GM23338 (cell line): Measurements from ENCODE around the gene TRABD. TPM values are rescaled to one million over a fixed set of nuclear protein-coding genes. Genes with fewer than 3 reads are reported as not detected.

Experiments used
- ATAC-seq: fragments of 200-7000 bp; cut with Tn5 transposase; 3 replicates; pipeline ENCODE4 v1.9.1; 2020
- DNase-seq: peaks from one replicate; pipeline ENCODE4 v3.0.0-alpha.2; 2015; ENCODE audit warnings: low spot score
- H2AFZ ChIP-seq: fragments of 200-600 bp; sonication (generic); 2 replicates; pipeline ENCODE4 v1.8.0; 2016; ENCODE audit warnings: antibody characterized with exemption, mild to moderate bottlenecking, moderate library complexity
- H3F3A ChIP-seq: fragments of 200-600 bp; sonication (generic); replicated peaks from 2 replicates; pipeline ENCODE4 v1.8.0; 2017; ENCODE audit warnings: antibody characterized with exemption, mixed run types, low read depth
- H3K27ac ChIP-seq: fragments of 200-600 bp; sonication (generic); 2 replicates; pipeline ENCODE4 v1.6.1; 2016; ENCODE audit warnings: low read depth
- H3K27me3 ChIP-seq: fragments of 200-600 bp; sonication (generic); 2 replicates; pipeline ENCODE4 v1.8.0; 2016; ENCODE audit warnings: mild to moderate bottlenecking, mixed run types, moderate library complexity; ENCODE audit not compliant: insufficient read depth
- H3K36me3 ChIP-seq: fragments of 200-600 bp; sonication (generic); 2 replicates; pipeline ENCODE4 v1.8.0; 2016; ENCODE audit warnings: mild to moderate bottlenecking; ENCODE audit not compliant: insufficient read depth
- H3K4me1 ChIP-seq: fragments of 200-600 bp; sonication (generic); 2 replicates; pipeline ENCODE4 v1.8.0; 2016; ENCODE audit warnings: mild to moderate bottlenecking, moderate library complexity; ENCODE audit not compliant: insufficient read depth
- H3K4me2 ChIP-seq: fragments of 200-600 bp; sonication (generic); 2 replicates; pipeline ENCODE4 v1.7.1; 2017; ENCODE audit warnings: mixed run types
- H3K4me3 ChIP-seq: fragments of 200-600 bp; sonication (generic); 2 replicates; pipeline ENCODE4 v1.6.1; 2016; ENCODE audit warnings: mixed run types
- H3K79me2 ChIP-seq: fragments of 200-600 bp; sonication (generic); replicated peaks from 2 replicates; pipeline ENCODE4 v1.8.0; 2017; ENCODE audit warnings: mild to moderate bottlenecking; ENCODE audit not compliant: insufficient read depth
- H3K9me2 ChIP-seq: fragments of 200-600 bp; sonication (generic); 2 replicates; pipeline ENCODE4 v1.8.0; 2017; ENCODE audit not compliant: insufficient read depth
- H4K20me1 ChIP-seq: fragments of 200-600 bp; sonication (generic); replicated peaks from 2 replicates; pipeline ENCODE4 v1.8.0; 2017; ENCODE audit warnings: mild to moderate bottlenecking; ENCODE audit not compliant: insufficient read depth
- H3K27ac Mint-ChIP-seq: 2 replicates; pipeline ENCODE4 v1.8.0; 2020; ENCODE audit warnings: inconsistent platforms, mild to moderate bottlenecking, moderate library complexity, mixed read lengths
- H3K27me3 Mint-ChIP-seq: 3 replicates; pipeline ENCODE4 v1.8.0; 2022; ENCODE audit warnings: low read depth, mild to moderate bottlenecking, moderate library complexity, mixed read lengths, inconsistent platforms; ENCODE audit not compliant: insufficient read depth, poor library complexity
- H3K36me3 Mint-ChIP-seq: 3 replicates; pipeline ENCODE4 v1.8.0; 2021; ENCODE audit warnings: low read depth, mild to moderate bottlenecking, inconsistent platforms, moderate library complexity, mixed read lengths
- H3K4me1 Mint-ChIP-seq: 3 replicates; pipeline ENCODE4 v1.8.0; 2020; ENCODE audit warnings: mild to moderate bottlenecking, inconsistent platforms, mixed read lengths
- H3K4me3 Mint-ChIP-seq: 3 replicates; pipeline ENCODE4 v1.8.0; 2021; ENCODE audit warnings: moderate library complexity, mild to moderate bottlenecking, inconsistent platforms, mixed read lengths
- H3K9me3 Mint-ChIP-seq: 3 replicates; pipeline ENCODE4 v1.8.0; 2020; ENCODE audit warnings: moderate library complexity, mild to moderate bottlenecking, inconsistent platforms, mixed read lengths
- CREB1 ChIP-seq: fragments of 250-450 bp; sonication (Bioruptor Pico); IDR thresholded peaks from 2 replicates; pipeline ENCODE4 v1.5.0; 2020; ENCODE audit warnings: low read depth, mild to moderate bottlenecking, moderate library complexity
- EZH2 ChIP-seq: fragments of 200-600 bp; sonication (generic); IDR thresholded peaks from one replicate; pipeline ENCODE4 v1.8.0; 2017; ENCODE audit warnings: antibody characterized with exemption, mild to moderate bottlenecking, low read depth; ENCODE audit not compliant: unreplicated experiment
- EZH2phosphoT487 ChIP-seq: fragments of 200-600 bp; sonication (generic); IDR thresholded peaks from one replicate; pipeline ENCODE4 v1.8.1; 2018; ENCODE audit warnings: antibody characterized with exemption; ENCODE audit not compliant: unreplicated experiment
- JUNB ChIP-seq: IDR thresholded peaks from one replicate; pipeline ENCODE4 v1.6.1; 2016; ENCODE audit warnings: antibody characterized with exemption; ENCODE audit not compliant: unreplicated experiment
- NANOG ChIP-seq: IDR thresholded peaks from 2 replicates; pipeline ENCODE4 v1.6.1; 2016; ENCODE audit warnings: antibody characterized with exemption, borderline replicate concordance
- POLR2AphosphoS5 ChIP-seq: IDR thresholded peaks from 2 replicates; pipeline ENCODE4 v1.6.1; 2016; ENCODE audit warnings: antibody characterized with exemption, low read depth
- STAT1 ChIP-seq: IDR thresholded peaks from one replicate; pipeline ENCODE4 v1.6.1; 2016; ENCODE audit warnings: antibody characterized with exemption; ENCODE audit not compliant: unreplicated experiment
- ZNF114 ChIP-seq: fragments of 250-450 bp; sonication (Bioruptor Pico); IDR thresholded peaks from 2 replicates; pipeline ENCODE4 v1.5.0; 2020; ENCODE audit warnings: mild to moderate bottlenecking, moderate library complexity
- ZNF331 ChIP-seq: fragments of 250-450 bp; sonication (Bioruptor Pico); IDR thresholded peaks from 2 replicates; pipeline ENCODE4 v1.5.0; 2020; ENCODE audit warnings: low read depth, mild to moderate bottlenecking, moderate library complexity
- polyA plus RNA-seq: library from polyadenylated mRNA; unstranded; fragments of >200 nt; fragmentation: Nextera tagmentation; extraction: Ambion mirVana; gene quantifications from 2 replicates; pipeline ENCODE4 v1.2.1, GENCODE V29; 2016
- total RNA-seq: library from RNA; depleted of rRNA; stranded (reverse); fragments of >200 nt; shearing (Covaris generic); gene quantifications from 2 replicates; pipeline ENCODE4 v1.2.3, GENCODE V29; 2014
- TF ChIP-seq, protein P1 (sequence below), 2 experiments: fragments of 200-600 bp in 1 of 2; sonication (generic) in 1 of 2; conservative IDR thresholded peaks; 2 replicates each; pipeline versions ENCODE4 v1.5.1 to v1.6.1; 2016 to 2017; ENCODE audit warnings: antibody characterized with exemption in 2 of 2, low read depth in 2 of 2, mild to moderate bottlenecking in 2 of 2, moderate library complexity in 1 of 2
- TF ChIP-seq, protein P2 (sequence below): fragments of 250-450 bp; sonication (Bioruptor Pico); IDR thresholded peaks from 2 replicates; pipeline ENCODE4 v1.5.0; 2020; ENCODE audit warnings: mild to moderate bottlenecking, moderate library complexity
- TF ChIP-seq, protein P3 (sequence below): IDR thresholded peaks from 2 replicates; pipeline ENCODE4 v1.6.1; 2016; ENCODE audit warnings: antibody characterized with exemption
- TF ChIP-seq, protein P4 (sequence below): IDR thresholded peaks from one replicate; pipeline ENCODE4 v1.6.1; 2018; ENCODE audit warnings: antibody characterized with exemption; ENCODE audit not compliant: unreplicated experiment

The TRABD gene
- total and polyA plus RNA-seq, 2 experiments from 2014 or later: 44.1 to 66.1 TPM

DNA sequence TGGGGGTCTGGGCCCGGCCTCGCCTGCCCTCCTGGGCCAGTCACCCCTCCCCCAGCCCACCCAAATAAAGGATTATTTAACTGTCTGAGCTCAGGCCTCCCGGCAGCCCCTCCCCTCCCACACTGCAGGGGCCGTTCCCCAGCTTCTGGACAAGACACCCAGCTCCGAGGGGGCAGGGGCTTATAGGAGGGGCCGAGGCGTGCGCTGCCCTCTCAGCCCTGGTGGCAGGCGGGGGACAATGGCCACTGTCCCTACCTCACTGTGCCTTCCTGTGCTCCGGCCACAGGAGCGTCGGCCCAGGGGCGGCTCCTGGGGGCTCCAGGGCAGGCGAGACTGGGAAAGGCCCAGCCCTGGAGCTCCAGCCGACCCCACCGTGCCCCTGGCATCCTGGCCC lies 12.9 kb downstream of the TRABD start:
- peaks cover 12% of the 10 kb centered on the region for H3K4me1 Mint-ChIP-seq
- Histone ChIP-seq H3K27ac (no peak overlapping the region), H3K4me1 (peaks cover 8% of the 10 kb centered on the region; the same call in 1 of the 2 replicates), H3K4me2 (no peak overlapping the region), H3K79me2 (peaks cover 20% of the 10 kb centered on the region), H3K4me3 (no peak overlapping the region), H3K27me3 (peaks cover 9% of the 10 kb centered on the region; the same call in 1 of the 2 replicates), H2AFZ (no peak overlapping the region), H3F3A (peaks cover 14% of the 10 kb centered on the region), H3K36me3 (no peaks in the 10 kb centered on the region; the same call in 1 of the 2 replicates), H3K9me2 (no peaks in the 10 kb centered on the region), H4K20me1 (peaks cover 17% of the 10 kb centered on the region)
- H3K36me3 Mint-ChIP-seq: peaks cover 15% of the 10 kb centered on the region
- H3K27ac Mint-ChIP-seq: no peak overlapping the region
- TF ChIP-seq JUNB: no peak
- TF ChIP-seq, protein P1, sequence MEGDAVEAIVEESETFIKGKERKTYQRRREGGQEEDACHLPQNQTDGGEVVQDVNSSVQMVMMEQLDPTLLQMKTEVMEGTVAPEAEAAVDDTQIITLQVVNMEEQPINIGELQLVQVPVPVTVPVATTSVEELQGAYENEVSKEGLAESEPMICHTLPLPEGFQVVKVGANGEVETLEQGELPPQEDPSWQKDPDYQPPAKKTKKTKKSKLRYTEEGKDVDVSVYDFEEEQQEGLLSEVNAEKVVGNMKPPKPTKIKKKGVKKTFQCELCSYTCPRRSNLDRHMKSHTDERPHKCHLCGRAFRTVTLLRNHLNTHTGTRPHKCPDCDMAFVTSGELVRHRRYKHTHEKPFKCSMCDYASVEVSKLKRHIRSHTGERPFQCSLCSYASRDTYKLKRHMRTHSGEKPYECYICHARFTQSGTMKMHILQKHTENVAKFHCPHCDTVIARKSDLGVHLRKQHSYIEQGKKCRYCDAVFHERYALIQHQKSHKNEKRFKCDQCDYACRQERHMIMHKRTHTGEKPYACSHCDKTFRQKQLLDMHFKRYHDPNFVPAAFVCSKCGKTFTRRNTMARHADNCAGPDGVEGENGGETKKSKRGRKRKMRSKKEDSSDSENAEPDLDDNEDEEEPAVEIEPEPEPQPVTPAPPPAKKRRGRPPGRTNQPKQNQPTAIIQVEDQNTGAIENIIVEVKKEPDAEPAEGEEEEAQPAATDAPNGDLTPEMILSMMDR (conservative IDR thresholded peaks at IDR 0.05; ENCODE audit: low read depth in 2 of 2): no peak
- no peak for TF ChIP-seq CREB1 (CRISPR knock-in tag)
- TF ChIP-seq ZNF331 (CRISPR knock-in tag): no peak
- no peak for TF ChIP-seq STAT1
- no peak for TF ChIP-seq ZNF114 (CRISPR knock-in tag)
- TF ChIP-seq, protein P2, sequence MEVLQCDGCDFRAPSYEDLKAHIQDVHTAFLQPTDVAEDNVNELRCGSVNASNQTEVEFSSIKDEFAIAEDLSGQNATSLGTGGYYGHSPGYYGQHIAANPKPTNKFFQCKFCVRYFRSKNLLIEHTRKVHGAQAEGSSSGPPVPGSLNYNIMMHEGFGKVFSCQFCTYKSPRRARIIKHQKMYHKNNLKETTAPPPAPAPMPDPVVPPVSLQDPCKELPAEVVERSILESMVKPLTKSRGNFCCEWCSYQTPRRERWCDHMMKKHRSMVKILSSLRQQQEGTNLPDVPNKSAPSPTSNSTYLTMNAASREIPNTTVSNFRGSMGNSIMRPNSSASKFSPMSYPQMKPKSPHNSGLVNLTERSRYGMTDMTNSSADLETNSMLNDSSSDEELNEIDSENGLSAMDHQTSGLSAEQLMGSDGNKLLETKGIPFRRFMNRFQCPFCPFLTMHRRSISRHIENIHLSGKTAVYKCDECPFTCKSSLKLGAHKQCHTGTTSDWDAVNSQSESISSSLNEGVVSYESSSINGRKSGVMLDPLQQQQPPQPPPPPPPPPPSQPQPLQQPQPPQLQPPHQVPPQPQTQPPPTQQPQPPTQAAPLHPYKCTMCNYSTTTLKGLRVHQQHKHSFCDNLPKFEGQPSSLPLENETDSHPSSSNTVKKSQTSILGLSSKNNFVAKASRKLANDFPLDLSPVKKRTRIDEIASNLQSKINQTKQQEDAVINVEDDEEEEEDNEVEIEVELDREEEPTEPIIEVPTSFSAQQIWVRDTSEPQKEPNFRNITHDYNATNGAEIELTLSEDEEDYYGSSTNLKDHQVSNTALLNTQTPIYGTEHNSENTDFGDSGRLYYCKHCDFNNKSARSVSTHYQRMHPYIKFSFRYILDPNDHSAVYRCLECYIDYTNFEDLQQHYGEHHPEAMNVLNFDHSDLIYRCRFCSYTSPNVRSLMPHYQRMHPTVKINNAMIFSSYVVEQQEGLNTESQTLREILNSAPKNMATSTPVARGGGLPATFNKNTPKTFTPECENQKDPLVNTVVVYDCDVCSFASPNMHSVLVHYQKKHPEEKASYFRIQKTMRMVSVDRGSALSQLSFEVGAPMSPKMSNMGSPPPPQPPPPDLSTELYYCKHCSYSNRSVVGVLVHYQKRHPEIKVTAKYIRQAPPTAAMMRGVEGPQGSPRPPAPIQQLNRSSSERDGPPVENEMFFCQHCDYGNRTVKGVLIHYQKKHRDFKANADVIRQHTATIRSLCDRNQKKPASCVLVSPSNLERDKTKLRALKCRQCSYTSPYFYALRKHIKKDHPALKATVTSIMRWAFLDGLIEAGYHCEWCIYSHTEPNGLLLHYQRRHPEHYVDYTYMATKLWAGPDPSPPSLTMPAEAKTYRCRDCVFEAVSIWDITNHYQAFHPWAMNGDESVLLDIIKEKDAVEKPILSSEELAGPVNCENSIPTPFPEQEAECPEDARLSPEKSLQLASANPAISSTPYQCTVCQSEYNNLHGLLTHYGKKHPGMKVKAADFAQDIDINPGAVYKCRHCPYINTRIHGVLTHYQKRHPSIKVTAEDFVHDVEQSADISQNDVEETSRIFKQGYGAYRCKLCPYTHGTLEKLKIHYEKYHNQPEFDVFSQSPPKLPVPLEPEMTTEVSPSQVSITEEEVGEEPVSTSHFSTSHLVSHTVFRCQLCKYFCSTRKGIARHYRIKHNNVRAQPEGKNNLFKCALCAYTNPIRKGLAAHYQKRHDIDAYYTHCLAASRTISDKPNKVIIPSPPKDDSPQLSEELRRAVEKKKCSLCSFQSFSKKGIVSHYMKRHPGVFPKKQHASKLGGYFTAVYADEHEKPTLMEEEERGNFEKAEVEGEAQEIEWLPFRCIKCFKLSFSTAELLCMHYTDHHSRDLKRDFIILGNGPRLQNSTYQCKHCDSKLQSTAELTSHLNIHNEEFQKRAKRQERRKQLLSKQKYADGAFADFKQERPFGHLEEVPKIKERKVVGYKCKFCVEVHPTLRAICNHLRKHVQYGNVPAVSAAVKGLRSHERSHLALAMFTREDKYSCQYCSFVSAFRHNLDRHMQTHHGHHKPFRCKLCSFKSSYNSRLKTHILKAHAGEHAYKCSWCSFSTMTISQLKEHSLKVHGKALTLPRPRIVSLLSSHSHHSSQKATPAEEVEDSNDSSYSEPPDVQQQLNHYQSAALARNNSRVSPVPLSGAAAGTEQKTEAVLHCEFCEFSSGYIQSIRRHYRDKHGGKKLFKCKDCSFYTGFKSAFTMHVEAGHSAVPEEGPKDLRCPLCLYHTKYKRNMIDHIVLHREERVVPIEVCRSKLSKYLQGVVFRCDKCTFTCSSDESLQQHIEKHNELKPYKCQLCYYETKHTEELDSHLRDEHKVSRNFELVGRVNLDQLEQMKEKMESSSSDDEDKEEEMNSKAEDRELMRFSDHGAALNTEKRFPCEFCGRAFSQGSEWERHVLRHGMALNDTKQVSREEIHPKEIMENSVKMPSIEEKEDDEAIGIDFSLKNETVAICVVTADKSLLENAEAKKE (CRISPR knock-in tag): no peak
- TF ChIP-seq, protein P3, sequence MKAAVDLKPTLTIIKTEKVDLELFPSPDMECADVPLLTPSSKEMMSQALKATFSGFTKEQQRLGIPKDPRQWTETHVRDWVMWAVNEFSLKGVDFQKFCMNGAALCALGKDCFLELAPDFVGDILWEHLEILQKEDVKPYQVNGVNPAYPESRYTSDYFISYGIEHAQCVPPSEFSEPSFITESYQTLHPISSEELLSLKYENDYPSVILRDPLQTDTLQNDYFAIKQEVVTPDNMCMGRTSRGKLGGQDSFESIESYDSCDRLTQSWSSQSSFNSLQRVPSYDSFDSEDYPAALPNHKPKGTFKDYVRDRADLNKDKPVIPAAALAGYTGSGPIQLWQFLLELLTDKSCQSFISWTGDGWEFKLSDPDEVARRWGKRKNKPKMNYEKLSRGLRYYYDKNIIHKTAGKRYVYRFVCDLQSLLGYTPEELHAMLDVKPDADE: no peak
- TF ChIP-seq EZH2phosphoT487: no peak
- TF ChIP-seq POLR2AphosphoS5: no peak; the same call in 1 of the 2 replicates
- no peak for TF ChIP-seq EZH2
- TF ChIP-seq, protein P4, sequence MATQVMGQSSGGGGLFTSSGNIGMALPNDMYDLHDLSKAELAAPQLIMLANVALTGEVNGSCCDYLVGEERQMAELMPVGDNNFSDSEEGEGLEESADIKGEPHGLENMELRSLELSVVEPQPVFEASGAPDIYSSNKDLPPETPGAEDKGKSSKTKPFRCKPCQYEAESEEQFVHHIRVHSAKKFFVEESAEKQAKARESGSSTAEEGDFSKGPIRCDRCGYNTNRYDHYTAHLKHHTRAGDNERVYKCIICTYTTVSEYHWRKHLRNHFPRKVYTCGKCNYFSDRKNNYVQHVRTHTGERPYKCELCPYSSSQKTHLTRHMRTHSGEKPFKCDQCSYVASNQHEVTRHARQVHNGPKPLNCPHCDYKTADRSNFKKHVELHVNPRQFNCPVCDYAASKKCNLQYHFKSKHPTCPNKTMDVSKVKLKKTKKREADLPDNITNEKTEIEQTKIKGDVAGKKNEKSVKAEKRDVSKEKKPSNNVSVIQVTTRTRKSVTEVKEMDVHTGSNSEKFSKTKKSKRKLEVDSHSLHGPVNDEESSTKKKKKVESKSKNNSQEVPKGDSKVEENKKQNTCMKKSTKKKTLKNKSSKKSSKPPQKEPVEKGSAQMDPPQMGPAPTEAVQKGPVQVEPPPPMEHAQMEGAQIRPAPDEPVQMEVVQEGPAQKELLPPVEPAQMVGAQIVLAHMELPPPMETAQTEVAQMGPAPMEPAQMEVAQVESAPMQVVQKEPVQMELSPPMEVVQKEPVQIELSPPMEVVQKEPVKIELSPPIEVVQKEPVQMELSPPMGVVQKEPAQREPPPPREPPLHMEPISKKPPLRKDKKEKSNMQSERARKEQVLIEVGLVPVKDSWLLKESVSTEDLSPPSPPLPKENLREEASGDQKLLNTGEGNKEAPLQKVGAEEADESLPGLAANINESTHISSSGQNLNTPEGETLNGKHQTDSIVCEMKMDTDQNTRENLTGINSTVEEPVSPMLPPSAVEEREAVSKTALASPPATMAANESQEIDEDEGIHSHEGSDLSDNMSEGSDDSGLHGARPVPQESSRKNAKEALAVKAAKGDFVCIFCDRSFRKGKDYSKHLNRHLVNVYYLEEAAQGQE: no peak
- TF ChIP-seq NANOG: no peak
- peaks cover 2% of the 10 kb centered on the region; the same call in 1 of the 3 replicates for H3K9me3 Mint-ChIP-seq
- DNase-seq (no peak), ATAC-seq (no peak)
- peaks cover 8% of the 10 kb centered on the region for H3K27me3 Mint-ChIP-seq
- no peak overlapping the region for H3K4me3 Mint-ChIP-seq
